ENCODE results near the gene COX7C. TPM values are rescaled to one million over a fixed set of nuclear protein-coding genes. Genes with fewer than 3 reads are reported as not detected.
A peak's percentile ranks its signal among the peaks of the same experiment; 100 is the strongest.

Gene COX7C
- total and polyA plus RNA-seq, 2 experiments from 2014 or later, result 842 to 4,717 TPM

GRCh38 chr5:86623785-86624483 is 6.2 kb downstream of the COX7C start:
- peak; percentile 48 for ATAC-seq
- Mint-ChIP-seq H3K27me3 (ENCODE audit: insufficient read depth, low read depth, poor library complexity) (peaks cover 3% of the 10 kb centered on the region), H3K4me3 (no peak overlapping the region)

More at GRCh38 chr5:86623785-86624483, 6.2 kb downstream of the COX7C start:
- Histone ChIP-seq H3K4me3 (no peak overlapping the region), H3K4me2 (no peak overlapping the region), H3K27me3 (ENCODE audit: insufficient read depth) (no peaks in the 10 kb centered on the region), H3F3A (replicated peaks; ENCODE audit: low read depth) (peaks cover 12% of the 10 kb centered on the region; the same call in 1 of the 2 replicates), H3K27ac (ENCODE audit: low read depth) (peak overlapping the region; percentile 56), H2AFZ (no peak overlapping the region), H3K36me3 (ENCODE audit: insufficient read depth) (peaks cover 27% of the 10 kb centered on the region; the same call in 1 of the 2 replicates), H4K20me1 (replicated peaks; ENCODE audit: insufficient read depth) (no peaks in the 10 kb centered on the region), H3K79me2 (replicated peaks; ENCODE audit: insufficient read depth) (peaks cover 13% of the 10 kb centered on the region), H3K9me2 (ENCODE audit: insufficient read depth) (no peaks in the 10 kb centered on the region), H3K4me1 (ENCODE audit: insufficient read depth) (peaks cover 9% of the 10 kb centered on the region)
- TF ChIP-seq EZH2phosphoT487 (IDR thresholded peaks at IDR 0.05; ENCODE audit: unreplicated experiment), result no peak
- TF ChIP-seq ZNF114 (CRISPR knock-in tag; IDR thresholded peaks at IDR 0.05), result no peak
- TF ChIP-seq REST (IDR thresholded peaks at IDR 0.05; ENCODE audit: unreplicated experiment), result no peak
- TF ChIP-seq CTCF (conservative IDR thresholded peaks at IDR 0.05; ENCODE audit: low read depth in 2 of 2), result no peak
- no peak for TF ChIP-seq NANOG (IDR thresholded peaks at IDR 0.05; ENCODE audit: borderline replicate concordance)
- no peak for TF ChIP-seq ETS1 (IDR thresholded peaks at IDR 0.05)
- no peak for TF ChIP-seq EZH2 (IDR thresholded peaks at IDR 0.05; ENCODE audit: low read depth, unreplicated experiment)
- no peak for TF ChIP-seq CREB1 (CRISPR knock-in tag; IDR thresholded peaks at IDR 0.05; ENCODE audit: low read depth)
- no peak for TF ChIP-seq ZNF331 (CRISPR knock-in tag; IDR thresholded peaks at IDR 0.05; ENCODE audit: low read depth)
- no peak for TF ChIP-seq JUNB (IDR thresholded peaks at IDR 0.05; ENCODE audit: unreplicated experiment)
- TF ChIP-seq POLR2AphosphoS5 (IDR thresholded peaks at IDR 0.05; ENCODE audit: low read depth), result no peak
- TF ChIP-seq STAT1 (IDR thresholded peaks at IDR 0.05; ENCODE audit: unreplicated experiment), result no peak
- no peak for TF ChIP-seq ZNF462 (CRISPR knock-in tag; IDR thresholded peaks at IDR 0.05)
- DNase-seq (ENCODE audit: low spot score), result no peak
- H3K4me1 Mint-ChIP-seq, result peaks cover 20% of the 10 kb centered on the region; the same call in 2 of the 3 replicates
- H3K36me3 Mint-ChIP-seq (ENCODE audit: low read depth), result peaks cover 42% of the 10 kb centered on the region
- H3K27ac Mint-ChIP-seq, result peak overlapping the region; percentile 84
- no peaks in the 10 kb centered on the region for H3K9me3 Mint-ChIP-seq
